ENCODE data around the gene PCOLCE2.

- TF ChIP-seq EZH2 (IDR thresholded peaks at IDR 0.05; ENCODE audit: insufficient read depth, poor library complexity, severe bottlenecking) (no peak), EZH2phosphoT487 (IDR thresholded peaks at IDR 0.05; ENCODE audit: insufficient read depth, low read depth) (no peak)
These were observed 109.3 kb downstream of the PCOLCE2 start for GRCh38 chr3:142779591-142779990.

All from GM23248 (cell line).